GM13976 (cell line): Measurements from ENCODE around the gene HS1BP3.
A peak's percentile ranks its signal among the peaks of the same experiment; 100 is the strongest.

Experiments used
- DNase-seq: peaks from one replicate; pipeline ENCODE4 v3.0.0; 2012; ENCODE audit warnings: low spot score
- CTCF ChIP-seq: IDR thresholded peaks from 2 replicates; pipeline ENCODE4 v1.5.1; 2012; ENCODE audit warnings: borderline replicate concordance, mild to moderate bottlenecking; ENCODE audit not compliant: insufficient read depth; ENCODE audit errors: extremely low read depth, missing control alignments, control extremely low read depth
- in situ Hi-C: fragments of 300-500 bp; cut with MboI; formaldehyde crosslinking; loops from one replicate; pipeline ENCODE4 v1.12.0; 2022; ENCODE audit warnings: low sequenced_read_pairs, mixed read lengths, inconsistent platforms; ENCODE audit not compliant: unreplicated experiment

The HS1BP3 gene

GRCh38 chr2:20663196-20664070 lies 12.5 kb upstream of the HS1BP3 start:
- in situ Hi-C loops: loop anchor here (10.0 kb wide), 1 partner anchor 301 kb away; no protein-coding TSS in a partner anchor
- TF ChIP-seq CTCF: no peak

GRCh38 chr2:20662308-20662937 lies 11.5 kb upstream of the HS1BP3 start:
- in situ Hi-C loops: loop anchor here (10.0 kb wide), 1 partner anchor 302 kb away; no protein-coding TSS in a partner anchor
- no peak for DNase-seq
- no peak for TF ChIP-seq CTCF

More at GRCh38 chr2:20663196-20664070, 12.5 kb upstream of the HS1BP3 start:
- no peak for DNase-seq

- DNase-seq: peak; percentile 84
- in situ Hi-C loops: loop anchor here (10.0 kb wide), 1 partner anchor 303 kb away; no protein-coding TSS in a partner anchor
- TF ChIP-seq CTCF: peak; percentile 93
Observed at GRCh38 chr2:20661421-20662307, 10.8 kb upstream of the HS1BP3 start.

GRCh38 chr2:20660506-20661420 lies 9.9 kb upstream of the HS1BP3 start:
- in situ Hi-C loops: loop anchor here (10.0 kb wide), 1 partner anchor 304 kb away; no protein-coding TSS in a partner anchor
- TF ChIP-seq CTCF: no peak
- DNase-seq: no peak

GRCh38 chr2:20657522-20658235 lies 6.8 kb upstream of the HS1BP3 start:
- DNase-seq: no peak
- in situ Hi-C loops: no loop called here
- no peak for TF ChIP-seq CTCF
